Fibroblast of skin of scalp (primary cell): Measurements from ENCODE around the gene OSBPL5.
"Not testable (repeated sequence)": the region's sequence is repeated elsewhere in the genome, so short reads cannot be mapped to it uniquely, and the experiment has no call there.

Experiments
- DNase-seq: peaks from one replicate; pipeline ENCODE4 v3.0.0-alpha.2; 2013

The OSBPL5 gene

GRCh38 chr11:3080733-3081385 is 84.3 kb downstream of the OSBPL5 start:
- no peak for DNase-seq

- no peak for DNase-seq
Observed at GRCh38 chr11:3080104-3080503, 85.0 kb downstream of the OSBPL5 start.

DNA sequence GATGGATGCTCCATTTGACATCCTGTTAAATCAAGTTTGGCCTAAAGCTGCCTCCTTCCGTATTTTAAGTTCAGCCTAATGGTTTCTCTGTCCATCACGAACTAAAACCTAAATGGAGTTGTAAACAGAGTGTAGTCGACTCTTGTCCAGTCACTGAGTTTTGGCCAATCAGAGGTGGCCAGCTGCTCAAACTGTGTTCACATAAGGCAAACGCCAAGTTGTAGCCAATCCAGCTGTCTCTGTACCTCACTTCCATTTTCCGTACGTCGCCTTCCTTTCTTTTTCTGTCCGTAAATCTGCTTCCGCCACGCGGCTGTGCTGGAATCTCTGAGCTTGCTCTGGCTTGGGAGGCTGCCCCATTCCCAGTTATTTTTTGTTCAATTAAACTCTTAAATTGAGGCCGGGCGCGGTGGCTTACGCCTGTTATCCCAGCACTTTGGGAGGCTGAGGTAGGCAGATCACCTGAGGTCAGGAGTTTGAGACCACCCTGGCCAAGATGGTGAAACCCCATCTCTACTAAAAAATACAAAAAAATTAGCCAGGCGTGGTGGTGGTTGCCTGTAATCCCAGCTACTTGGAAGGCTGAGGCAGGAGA is 87.2 kb downstream of the OSBPL5 start:
- DNase-seq = no peak

DNA sequence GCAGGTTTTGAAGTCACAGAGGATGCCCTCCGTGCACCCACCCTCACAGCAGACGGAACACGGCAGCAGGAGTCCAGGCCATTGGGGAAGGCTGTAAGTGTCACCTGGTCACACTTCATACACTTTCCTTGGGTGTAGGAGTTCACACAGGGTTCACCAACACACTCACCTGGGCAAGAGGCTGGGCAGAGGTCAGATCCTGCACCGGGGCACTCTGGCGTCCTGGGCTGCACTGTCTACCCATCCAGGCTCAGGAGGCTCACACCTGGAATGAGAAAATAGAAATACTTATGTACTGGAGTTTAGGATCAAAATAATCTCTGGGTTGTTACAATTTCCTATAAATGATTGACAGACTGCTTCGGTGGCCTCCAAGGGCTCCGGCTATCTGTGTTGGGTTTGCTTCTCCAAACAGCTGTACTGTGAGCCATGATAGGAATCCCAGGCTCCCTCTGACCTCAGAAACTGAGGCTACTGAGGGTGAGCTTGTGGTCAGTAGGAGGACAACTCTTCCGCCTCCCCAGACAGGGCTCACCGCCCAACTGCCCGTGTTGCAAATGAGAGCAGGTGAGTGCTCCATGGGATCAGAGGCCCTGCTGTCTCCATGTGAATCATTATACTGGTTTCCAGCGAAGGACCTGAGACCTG is 87.8 kb downstream of the OSBPL5 start:
- DNase-seq = no peak

DNA sequence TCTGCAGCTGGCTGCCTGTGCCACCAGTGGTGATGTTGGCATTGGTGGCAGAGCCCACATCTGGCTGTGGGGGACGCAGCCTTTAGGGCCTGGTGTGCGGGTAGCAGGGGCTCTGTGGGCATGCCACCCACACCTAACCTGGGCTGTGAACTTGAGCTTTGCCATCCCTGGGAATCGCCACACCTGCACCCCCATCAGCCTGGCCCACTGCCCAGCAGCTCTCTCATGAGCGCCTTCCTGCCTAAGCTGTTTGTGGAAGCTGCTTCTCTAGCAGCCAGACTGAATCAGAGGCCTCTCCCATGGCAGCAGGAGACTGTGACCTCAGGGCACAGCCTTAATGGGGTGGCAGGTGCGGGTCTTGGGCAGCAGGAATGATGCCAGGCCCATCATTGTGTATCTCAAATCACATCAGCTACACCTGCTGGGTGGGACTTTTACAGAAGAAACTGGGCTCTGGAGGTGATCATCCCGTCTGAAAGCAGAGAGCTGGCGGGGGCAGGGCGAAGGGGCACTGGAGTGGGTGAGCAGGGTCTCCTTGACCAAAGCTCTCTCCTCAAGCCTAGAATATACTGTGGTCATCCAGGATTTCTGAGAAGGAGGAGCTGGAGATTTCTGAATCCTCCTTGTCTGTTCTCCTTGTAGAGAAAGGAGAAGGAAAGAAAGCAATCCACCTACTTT is 90.1 kb downstream of the OSBPL5 start:
- no peak for DNase-seq

- peak; percentile 49 for DNase-seq
Observed at GRCh38 chr11:3073029-3073435, 92.1 kb downstream of the OSBPL5 start.

DNA sequence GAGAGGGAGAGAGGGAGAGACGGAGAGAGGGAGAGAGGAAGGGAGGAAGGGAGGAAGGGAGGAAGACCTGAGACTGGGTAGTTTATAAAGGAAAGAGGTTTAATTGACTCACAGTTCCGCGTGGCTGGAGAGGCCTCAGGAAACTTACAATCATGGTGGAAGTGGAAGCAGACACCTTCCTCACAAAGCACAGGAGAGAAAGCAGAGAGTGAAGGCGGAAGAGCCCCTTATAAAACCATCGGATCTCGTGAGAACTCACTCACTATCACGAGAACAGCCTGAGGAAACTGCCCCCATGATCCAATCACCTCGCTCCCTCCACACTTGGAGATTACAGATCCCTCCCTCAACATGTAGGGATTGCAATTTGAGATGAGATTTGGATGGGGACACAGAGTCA is 95.7 kb downstream of the OSBPL5 start:
- DNase-seq = no peak

DNA sequence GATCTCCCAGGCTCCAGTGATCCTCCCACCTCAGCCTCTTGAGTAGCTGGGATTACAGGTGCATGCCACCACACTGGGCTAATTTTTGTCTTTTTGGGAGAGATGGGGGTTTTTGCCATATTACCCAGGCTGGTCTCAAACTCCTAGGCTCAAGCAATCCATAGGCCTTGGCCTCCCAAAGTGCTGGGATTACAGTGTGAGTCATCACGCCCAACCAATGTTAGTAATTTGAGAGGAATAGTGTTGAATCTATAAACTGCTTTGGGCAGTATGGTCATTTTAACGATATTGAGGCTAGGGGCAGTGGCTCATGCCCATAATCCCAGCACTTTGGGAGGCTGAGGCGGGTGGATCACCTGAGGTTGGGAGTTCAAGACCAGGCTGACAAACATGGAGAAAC is 98.8 kb downstream of the OSBPL5 start:
- DNase-seq = not testable (repeated sequence)

- DNase-seq = not testable (repeated sequence)
Observed at GRCh38 chr11:3064709-3065108, 100.4 kb downstream of the OSBPL5 start.

GRCh38 chr11:3063876-3064275 is 101.2 kb downstream of the OSBPL5 start:
- peak; percentile 55 for DNase-seq

GRCh38 chr11:3063432-3063831 is 101.7 kb downstream of the OSBPL5 start:
- not testable (repeated sequence) for DNase-seq

DNA sequence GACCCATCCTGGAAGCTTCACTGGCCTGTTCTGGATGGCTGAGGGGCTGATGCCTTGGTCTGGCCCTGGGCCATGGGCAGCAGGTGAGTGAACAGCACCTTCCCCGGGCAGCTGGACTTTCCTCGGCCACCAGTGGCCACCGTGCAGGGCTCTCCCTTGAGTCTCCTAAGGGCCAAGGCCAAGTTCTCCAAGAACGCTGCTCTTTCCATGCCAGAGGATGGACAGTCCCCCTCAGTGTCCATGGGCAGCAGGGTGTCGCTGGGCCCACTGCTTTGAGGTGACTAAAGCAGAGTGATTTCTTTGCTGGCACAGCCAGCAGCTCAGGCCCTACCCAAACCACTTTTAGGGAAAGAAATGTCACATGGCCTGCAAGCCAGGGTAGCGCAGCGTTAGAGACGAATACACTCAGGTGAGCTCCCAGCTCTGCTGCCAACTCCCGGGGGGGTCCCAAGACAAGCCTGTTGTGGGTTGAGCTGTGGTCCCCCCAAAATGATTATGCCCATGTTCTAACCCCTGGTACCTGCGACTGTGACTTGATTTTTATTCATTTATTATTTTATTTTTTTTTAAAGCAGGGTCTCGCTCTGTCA is 104.6 kb downstream of the OSBPL5 start:
- DNase-seq = no peak

DNA sequence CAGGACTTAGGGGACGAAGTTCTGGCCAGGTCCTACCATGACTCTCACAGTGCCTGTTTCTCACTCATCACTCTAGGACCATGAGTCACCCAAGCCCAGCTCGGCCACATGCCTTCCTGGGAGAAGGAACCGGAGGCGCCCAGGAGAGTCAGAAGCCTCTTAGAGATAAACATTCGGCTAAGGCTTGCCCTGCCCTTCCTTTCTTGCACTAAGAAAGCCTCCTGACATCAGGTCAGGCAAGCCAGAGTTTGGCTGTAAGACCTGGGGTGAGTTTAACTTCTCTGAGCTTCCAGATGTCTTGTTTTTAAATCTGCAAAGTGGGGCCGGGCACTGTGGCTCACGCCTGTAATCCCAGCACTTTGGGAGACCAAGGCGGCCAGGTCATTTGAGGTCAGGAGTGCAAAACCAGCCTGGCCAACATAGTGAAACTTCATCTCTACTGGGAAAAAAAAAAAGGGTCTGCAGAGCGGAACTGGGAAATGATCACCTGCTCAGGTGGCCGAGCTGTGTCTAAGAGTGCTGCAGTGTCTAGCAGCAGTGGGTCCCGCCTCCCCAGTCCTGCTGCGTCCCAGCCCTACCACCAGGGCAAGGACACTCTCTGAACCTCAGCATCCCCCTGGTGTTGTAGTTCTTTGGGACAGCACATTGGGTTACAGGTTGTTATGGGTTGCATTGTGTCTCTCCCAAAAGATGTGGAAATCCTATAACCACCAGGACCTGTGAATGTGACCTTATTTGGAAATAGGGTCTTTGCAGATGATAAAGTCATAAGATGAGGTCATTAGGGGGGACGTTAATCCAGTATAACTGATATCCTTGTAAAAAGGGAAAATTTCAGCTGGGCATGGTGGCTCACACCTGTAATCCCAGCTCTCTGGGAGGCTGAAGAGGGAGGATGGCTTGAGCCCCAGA is 106.1 kb downstream of the OSBPL5 start:
- peak; percentile 52 for DNase-seq

GRCh38 chr11:3057069-3057963 is 107.8 kb downstream of the OSBPL5 start, which contains the start of gene CARS1:
TSS of gene CARS1 (minus strand) at chr11:3057423. CDS start at chr11:3057367, 56 bp downstream.
- peak; percentile 96 for DNase-seq

DNA sequence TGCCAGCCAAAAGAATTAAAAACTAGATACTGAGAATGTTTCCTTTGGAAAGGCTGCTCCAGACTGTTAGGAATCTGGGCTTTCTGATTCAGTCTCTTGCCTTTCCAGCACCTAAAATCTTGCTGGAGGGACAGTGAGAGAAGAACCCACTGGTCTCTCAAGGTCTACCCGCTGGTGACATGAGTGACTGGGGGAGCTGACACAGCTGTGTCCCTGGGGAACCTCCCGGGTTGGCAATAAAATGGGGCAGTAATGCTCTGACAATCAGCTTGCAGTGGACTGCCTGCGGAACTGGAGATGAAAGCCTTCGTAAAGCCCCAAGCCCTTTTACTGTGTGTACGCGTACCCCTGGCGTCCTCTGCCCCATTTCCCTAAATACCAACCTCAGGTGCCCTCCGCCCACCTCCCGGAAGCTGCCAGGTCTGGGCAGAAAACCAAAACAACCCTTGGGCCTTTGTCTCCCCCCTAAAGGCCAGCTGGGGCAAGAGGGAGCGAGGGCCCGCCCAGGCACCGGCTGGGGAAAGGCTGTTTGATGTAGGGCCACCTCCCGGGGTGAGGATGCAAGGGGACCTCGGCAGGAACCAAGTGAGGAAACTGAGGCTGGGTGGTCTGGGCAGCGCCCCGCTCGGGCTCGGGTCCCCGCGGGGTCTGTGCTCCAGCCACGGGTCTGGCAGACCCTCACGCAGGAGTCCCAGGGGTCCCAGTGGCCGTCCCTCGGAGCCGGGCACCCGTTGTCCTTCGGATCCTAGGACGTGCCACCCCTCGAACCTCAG is 108.6 kb downstream of the OSBPL5 start:
- no peak for DNase-seq

- no peak for DNase-seq
Observed at GRCh38 chr11:3055891-3056290, 109.2 kb downstream of the OSBPL5 start.

- no peak for DNase-seq
Observed at GRCh38 chr11:3052567-3052966, 112.5 kb downstream of the OSBPL5 start.

GRCh38 chr11:3052109-3052479 is 113.0 kb downstream of the OSBPL5 start:
- no peak for DNase-seq

GRCh38 chr11:3051196-3052108 is 113.7 kb downstream of the OSBPL5 start:
- DNase-seq = no peak
